Erythroblast (primary cell): ENCODE data around the gene THAP7.

Source experiments
- DNase-seq, 2 experiments: peaks; one replicate each; lab custom pipeline; 2025; lab: John Stamatoyannopoulos, UW
- GATA1 ChIP-seq: IDR thresholded peaks from 2 replicates; pipeline ENCODE4 v1.6.1; 2011; ENCODE audit warnings: low read depth, mild to moderate bottlenecking, control low read depth, low read length, moderate library complexity
- POLR2A ChIP-seq: IDR thresholded peaks from 2 replicates; pipeline ENCODE4 v1.6.1; 2011; ENCODE audit warnings: mild to moderate bottlenecking, low read length

Gene THAP7

GRCh38 chr22:20996598-20997535 is 5.1 kb downstream of the THAP7 start:
- no peak for TF ChIP-seq POLR2A
- TF ChIP-seq GATA1, result no peak
- no peak for DNase-seq

GRCh38 chr22:20996031-20996410 is 5.9 kb downstream of the THAP7 start:
- TF ChIP-seq POLR2A, result no peak
- DNase-seq, result no peak

- no peak for DNase-seq
- TF ChIP-seq GATA1 (no peak), POLR2A (no peak)
These were observed 6.4 kb downstream of the THAP7 start for GRCh38 chr22:20995329-20996030.

- no peak for TF ChIP-seq POLR2A
- TF ChIP-seq GATA1, result no peak
- DNase-seq, result no peak
These were observed 7.0 kb downstream of the THAP7 start for GRCh38 chr22:20994902-20995241.

GRCh38 chr22:20994128-20994901 is 7.6 kb downstream of the THAP7 start:
- no peak for DNase-seq

GRCh38 chr22:20993304-20994127 is 8.4 kb downstream of the THAP7 start:
- no peak for DNase-seq
- TF ChIP-seq GATA1, result no peak
- TF ChIP-seq POLR2A, result no peak

More at GRCh38 chr22:20994128-20994901, 7.6 kb downstream of the THAP7 start:
- TF ChIP-seq GATA1, result no peak
- no peak for TF ChIP-seq POLR2A

- no peak for DNase-seq
- no peak for TF ChIP-seq GATA1
These were observed 9.2 kb downstream of the THAP7 start for GRCh38 chr22:20992456-20993303.

- no peak for DNase-seq
- TF ChIP-seq GATA1 (no peak), POLR2A (no peak)
These were observed 9.9 kb downstream of the THAP7 start for GRCh38 chr22:20992056-20992442.

- TF ChIP-seq POLR2A (no peak), GATA1 (no peak)
- DNase-seq, result no peak
These were observed 10.5 kb downstream of the THAP7 start for GRCh38 chr22:20991252-20992055.

- no peak for TF ChIP-seq GATA1
- TF ChIP-seq POLR2A, result no peak
- DNase-seq, result no peak
These were observed 11.4 kb downstream of the THAP7 start for GRCh38 chr22:20990184-20991180.
